H9 (cell line): ENCODE measurements around the gene DUSP2. TPM values are rescaled to one million over a fixed set of nuclear protein-coding genes. Genes with fewer than 3 reads are reported as not detected.

Source experiments
- DNase-seq: peaks from one replicate; pipeline ENCODE4 v3.0.0-alpha.2; 2017
- H2AFZ ChIP-seq: one replicate; pipeline ENCODE4 v1.6.1; 2013; ENCODE audit warnings: mild to moderate bottlenecking, low read length, control low read depth, moderate library complexity
- H2AK5ac ChIP-seq: 2 replicates; pipeline ENCODE4 v1.6.1; 2013; ENCODE audit warnings: low read length, control low read depth, mixed read lengths; ENCODE audit not compliant: insufficient read length
- H2BK120ac ChIP-seq: one replicate; pipeline ENCODE4 v1.6.1; 2013; ENCODE audit warnings: low read depth, mild to moderate bottlenecking, low read length, control low read depth, inconsistent platforms; ENCODE audit not compliant: poor library complexity, severe bottlenecking
- H2BK12ac ChIP-seq: 2 replicates; pipeline ENCODE4 v1.6.1; 2013; ENCODE audit warnings: low read length, control low read depth, mixed read lengths, low read depth; ENCODE audit not compliant: insufficient read length
- H2BK15ac ChIP-seq: 2 replicates; pipeline ENCODE4 v1.6.1; 2013; ENCODE audit warnings: low read depth, low read length, control low read depth
- H2BK20ac ChIP-seq: one replicate; pipeline ENCODE4 v1.6.1; 2013; ENCODE audit warnings: low read depth, mild to moderate bottlenecking, low read length, control low read depth, inconsistent platforms; ENCODE audit not compliant: poor library complexity, severe bottlenecking
- H2BK5ac ChIP-seq: 2 replicates; pipeline ENCODE4 v1.6.1; 2013; ENCODE audit warnings: low read length, control low read depth, mixed read lengths; ENCODE audit not compliant: insufficient read length
- H3K14ac ChIP-seq: 2 replicates; pipeline ENCODE4 v1.6.1; 2013; ENCODE audit warnings: low read length, control low read depth; ENCODE audit not compliant: insufficient read depth
- H3K18ac ChIP-seq: 2 replicates; pipeline ENCODE4 v1.6.1; 2013; ENCODE audit warnings: low read depth, mild to moderate bottlenecking, mixed read lengths, low read length, control low read depth; ENCODE audit not compliant: insufficient read length
- H3K23ac ChIP-seq: 2 replicates; pipeline ENCODE4 v1.6.1; 2013; ENCODE audit warnings: low read length, control low read depth, mixed read lengths, low read depth; ENCODE audit not compliant: insufficient read length
- H3K23me2 ChIP-seq: 2 replicates; pipeline ENCODE4 v1.6.1; 2013; ENCODE audit warnings: low read depth, mild to moderate bottlenecking, mixed read lengths, low read length, control low read depth; ENCODE audit not compliant: insufficient read length, poor library complexity, severe bottlenecking
- H3K27ac ChIP-seq: 2 replicates; pipeline ENCODE4 v1.5.1; 2013; ENCODE audit warnings: low read length, control low read depth, mixed read lengths, low read depth; ENCODE audit not compliant: insufficient read length
- H3K27me3 ChIP-seq: 2 replicates; pipeline ENCODE4 v1.6.1; 2013; ENCODE audit warnings: low read length, control low read depth, inconsistent platforms; ENCODE audit not compliant: insufficient read depth
- H3K4ac ChIP-seq: 2 replicates; pipeline ENCODE4 v1.6.1; 2013; ENCODE audit warnings: low read depth, mild to moderate bottlenecking, control low read depth, inconsistent platforms, low read length, moderate library complexity
- H3K4me1 ChIP-seq: 2 replicates; pipeline ENCODE4 v1.6.1; 2013; ENCODE audit warnings: low read length, control low read depth, inconsistent platforms; ENCODE audit not compliant: insufficient read depth
- H3K4me2 ChIP-seq: 2 replicates; pipeline ENCODE4 v1.6.1; 2013; ENCODE audit warnings: low read length, control low read depth, mixed read lengths; ENCODE audit not compliant: insufficient read length, insufficient read depth
- H3K56ac ChIP-seq: 2 replicates; pipeline ENCODE4 v1.6.1; 2013; ENCODE audit warnings: low read depth, mild to moderate bottlenecking, mixed read lengths, low read length, control low read depth; ENCODE audit not compliant: insufficient read length
- H3K79me1 ChIP-seq: 2 replicates; pipeline ENCODE4 v1.6.1; 2013; ENCODE audit warnings: low read depth, mild to moderate bottlenecking, moderate library complexity, low read length, control low read depth, inconsistent platforms; ENCODE audit not compliant: insufficient read depth, poor library complexity, severe bottlenecking
- H3K79me2 ChIP-seq: 2 replicates; pipeline ENCODE4 v1.6.1; 2013; ENCODE audit warnings: low read length, control low read depth, inconsistent platforms; ENCODE audit not compliant: insufficient read depth
- H3K9ac ChIP-seq: 2 replicates; pipeline ENCODE4 v1.6.1; 2013; ENCODE audit warnings: low read length, control low read depth, mixed read lengths; ENCODE audit not compliant: insufficient read length; ENCODE audit errors: extremely low read depth
- H3K9me3 ChIP-seq: one replicate; pipeline ENCODE4 v1.6.1; 2013; ENCODE audit warnings: low read depth, low read length, inconsistent platforms; ENCODE audit not compliant: control insufficient read depth
- H3T11ph ChIP-seq: one replicate; pipeline ENCODE4 v1.6.1; 2013; ENCODE audit warnings: mild to moderate bottlenecking, low read length, control low read depth, inconsistent platforms
- H4K20me1 ChIP-seq: one replicate; pipeline ENCODE4 v1.6.1; 2013; ENCODE audit not compliant: control insufficient read depth, insufficient read length, insufficient read depth
- H4K5ac ChIP-seq: 2 replicates; pipeline ENCODE4 v1.6.1; 2013; ENCODE audit warnings: low read depth, mild to moderate bottlenecking, mixed read lengths, low read length, control low read depth; ENCODE audit not compliant: insufficient read length
- H4K8ac ChIP-seq: replicated peaks from 2 replicates; pipeline ENCODE4 v1.6.1; 2013; ENCODE audit warnings: low read length, control low read depth, mixed read lengths, low read depth; ENCODE audit not compliant: insufficient read length
- H4K91ac ChIP-seq: 2 replicates; pipeline ENCODE4 v1.6.1; 2013; ENCODE audit warnings: low read depth, mild to moderate bottlenecking, moderate library complexity, mixed read lengths, low read length, control low read depth; ENCODE audit not compliant: insufficient read length
- H3K27ac Mint-ChIP-seq, 3 experiments: 2 replicates in 2 of 3; 3 replicates in 1 of 3; pipeline ENCODE4 v1.8.0; 2020 to 2021; ENCODE audit warnings: mixed read lengths in 3 of 3, mild to moderate bottlenecking in 1 of 3, moderate library complexity in 1 of 3
- H3K27me3 Mint-ChIP-seq: 2 replicates; pipeline ENCODE4 v1.8.0; 2021; ENCODE audit warnings: low read depth, mild to moderate bottlenecking, moderate library complexity, mixed read lengths
- H3K36me3 Mint-ChIP-seq, 3 experiments: 2 replicates in 2 of 3; 3 replicates in 1 of 3; pipeline ENCODE4 v1.8.0; 2020 to 2021; ENCODE audit warnings: low read depth in 3 of 3, mixed read lengths in 3 of 3; ENCODE audit not compliant: insufficient read depth in 1 of 3
- H3K4me1 Mint-ChIP-seq, 2 experiments: 2 replicates each; pipeline ENCODE4 v1.8.0; 2020; ENCODE audit warnings: mixed read lengths in 2 of 2
- H3K4me3 Mint-ChIP-seq, 2 experiments: 2 replicates in 1 of 2; 3 replicates in 1 of 2; pipeline ENCODE4 v1.8.0; 2020 to 2021; ENCODE audit warnings: mild to moderate bottlenecking in 2 of 2, mixed read lengths in 2 of 2, moderate library complexity in 1 of 2
- H3K9me3 Mint-ChIP-seq, 2 experiments: 2 replicates in 1 of 2; 3 replicates in 1 of 2; pipeline ENCODE4 v1.8.0; 2020; ENCODE audit warnings: mild to moderate bottlenecking in 2 of 2, mixed read lengths in 2 of 2, moderate library complexity in 1 of 2
- WGBS: extraction: QIAGEN DNeasy Blood & Tissue Kit; methylation state at CpG from one replicate; pipeline ENCODE4 v1.1.7; 2013; ENCODE audit warnings: missing lambda C conversion rate, low lambda C conversion rate, mixed read lengths; ENCODE audit not compliant: insufficient read length; ENCODE audit errors: extremely low coverage; 5-methylcytosine and 5-hydroxymethylcytosine counted together
- total RNA-seq: library from RNA; stranded (reverse); gene quantifications from 2 replicates; pipeline ENCODE4 v1.2.1, GENCODE V29; 2021
- TF ChIP-seq, protein P1 (sequence below): fragments of 200-600 bp; sonication (generic); conservative IDR thresholded peaks from 3 replicates; pipeline ENCODE4 v1.8.0; 2021; ENCODE audit warnings: antibody characterized with exemption, mild to moderate bottlenecking

The DUSP2 gene
- total RNA-seq, 1 experiment from 2014 or later: 14.9 TPM

DNA sequence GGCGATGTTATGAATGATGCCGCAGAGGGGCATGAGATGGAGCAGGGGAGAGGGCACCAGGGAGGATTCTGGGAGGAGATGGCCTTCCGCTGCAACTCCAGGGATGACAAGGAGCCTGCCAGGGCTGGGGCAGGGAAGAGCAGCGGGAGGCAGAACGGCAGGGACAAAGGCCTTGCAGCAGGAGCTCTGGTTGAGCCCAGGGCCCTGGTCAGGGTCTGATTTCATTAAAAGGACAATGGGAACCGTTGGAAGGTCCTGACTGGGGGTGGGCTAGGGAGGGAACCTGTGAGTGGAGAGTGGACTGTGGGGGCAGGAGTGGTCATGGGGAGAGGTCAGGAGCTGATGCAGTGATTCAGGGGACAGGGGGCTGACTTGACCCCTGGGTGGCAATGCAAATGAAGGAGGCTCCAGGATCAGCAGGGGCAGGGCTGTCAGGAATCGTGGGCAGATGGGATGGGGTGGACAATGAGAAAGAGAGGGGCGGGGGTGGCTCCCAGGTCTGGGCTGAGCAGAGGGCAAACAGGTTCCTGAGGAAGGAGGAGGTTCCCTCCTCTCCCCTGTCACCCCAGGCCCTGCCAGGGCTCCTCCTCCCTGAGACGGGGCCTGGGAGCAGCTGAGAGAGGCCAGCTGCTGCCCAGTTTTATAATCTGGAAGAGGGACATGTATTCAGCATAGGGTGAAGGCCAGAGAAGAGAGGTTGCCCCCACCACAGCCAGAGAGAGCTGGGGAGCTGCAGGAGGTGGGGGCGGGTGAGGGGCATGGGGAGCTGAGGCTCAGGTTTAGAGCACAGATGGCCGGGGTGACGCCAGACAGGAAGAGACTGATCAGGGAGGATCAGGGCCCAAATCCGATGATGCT is 7.3 kb upstream of the DUSP2 start:
- Histone ChIP-seq H3K27ac (no peak overlapping the region), H3K23me2 (no peaks in the 10 kb centered on the region), H4K8ac (no peak overlapping the region), H3K27me3 (no peaks in the 10 kb centered on the region), H3K4me2 (no peak overlapping the region), H3T11ph (no peak overlapping the region), H3K79me1 (no peaks in the 10 kb centered on the region), H3K23ac (no peak overlapping the region), H3K4me1 (no peaks in the 10 kb centered on the region; the same call in 1 of the 2 replicates), H3K9ac (no peak overlapping the region), H2BK15ac (no peak overlapping the region), H2AK5ac (no peak overlapping the region), H3K79me2 (no peaks in the 10 kb centered on the region), H2BK5ac (no peak overlapping the region), H4K20me1 (no peaks in the 10 kb centered on the region), H3K18ac (peak overlapping the region; percentile 38), H3K4ac (no peak overlapping the region), H4K5ac (no peak overlapping the region), H3K56ac (no peak overlapping the region), H3K14ac (no peak overlapping the region), H2BK20ac (no peak overlapping the region), H2BK12ac (no peak overlapping the region), H2BK120ac (no peak overlapping the region), H4K91ac (no peak overlapping the region), H3K9me3 (no peaks in the 10 kb centered on the region), H2AFZ (no peak overlapping the region)
- H3K36me3 Mint-ChIP-seq: peaks cover 0 to 4% (median 0%) of the 10 kb centered on the region in 3 experiments; a peak in 2 of 7 replicates
- WGBS: no CpG with 5 or more reads among the region's 13 CpGs
- peak; percentile 41 for DNase-seq
- H3K27me3 Mint-ChIP-seq: peaks cover 2% of the 10 kb centered on the region
- TF ChIP-seq, protein P1, sequence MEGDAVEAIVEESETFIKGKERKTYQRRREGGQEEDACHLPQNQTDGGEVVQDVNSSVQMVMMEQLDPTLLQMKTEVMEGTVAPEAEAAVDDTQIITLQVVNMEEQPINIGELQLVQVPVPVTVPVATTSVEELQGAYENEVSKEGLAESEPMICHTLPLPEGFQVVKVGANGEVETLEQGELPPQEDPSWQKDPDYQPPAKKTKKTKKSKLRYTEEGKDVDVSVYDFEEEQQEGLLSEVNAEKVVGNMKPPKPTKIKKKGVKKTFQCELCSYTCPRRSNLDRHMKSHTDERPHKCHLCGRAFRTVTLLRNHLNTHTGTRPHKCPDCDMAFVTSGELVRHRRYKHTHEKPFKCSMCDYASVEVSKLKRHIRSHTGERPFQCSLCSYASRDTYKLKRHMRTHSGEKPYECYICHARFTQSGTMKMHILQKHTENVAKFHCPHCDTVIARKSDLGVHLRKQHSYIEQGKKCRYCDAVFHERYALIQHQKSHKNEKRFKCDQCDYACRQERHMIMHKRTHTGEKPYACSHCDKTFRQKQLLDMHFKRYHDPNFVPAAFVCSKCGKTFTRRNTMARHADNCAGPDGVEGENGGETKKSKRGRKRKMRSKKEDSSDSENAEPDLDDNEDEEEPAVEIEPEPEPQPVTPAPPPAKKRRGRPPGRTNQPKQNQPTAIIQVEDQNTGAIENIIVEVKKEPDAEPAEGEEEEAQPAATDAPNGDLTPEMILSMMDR: no peak
- 0 out of 5 replicates have a peak, but pooled peaks cover 0 to 3% of the 10 kb centered on the region in 2 experiments for H3K9me3 Mint-ChIP-seq
- H3K4me3 Mint-ChIP-seq: peak overlapping the region in 1 of 2 experiments; percentile 54; a peak in 1 of 5 replicates
- H3K4me1 Mint-ChIP-seq: peaks cover 29 to 46% of the 10 kb centered on the region in 2 experiments
- peak overlapping the region in 2 of 3 experiments; percentile 83 to 92; a peak in 4 of 7 replicates for H3K27ac Mint-ChIP-seq
